Stimulated activated memory B cell treated with anti-CD40 and anti-IgM and Interleukin-4, amounts not matched to agents 10 μg/mL and 1 μg/mL and 100 μg/mL, for 72 hours (primary cell): ENCODE results near the gene ATP10B.
"Not testable (repeated sequence)": the region's sequence is repeated elsewhere in the genome, so short reads cannot be mapped to it uniquely, and the experiment has no call there.

Experiments used
- ATAC-seq: fragments of 150-1000 bp; cut with Tn5 transposase; 2 replicates; pipeline ENCODE4 v1.10.0; 2021
- H3K27ac Mint-ChIP-seq: one replicate; pipeline ENCODE4 v1.8.0; 2022; ENCODE audit warnings: mild to moderate bottlenecking, mixed read lengths
- H3K27me3 Mint-ChIP-seq: one replicate; pipeline ENCODE4 v1.8.0; 2022; ENCODE audit warnings: mixed read lengths
- H3K36me3 Mint-ChIP-seq: one replicate; pipeline ENCODE4 v1.8.0; 2022; ENCODE audit warnings: mixed read lengths
- H3K4me1 Mint-ChIP-seq: one replicate; pipeline ENCODE4 v1.8.0; 2022; ENCODE audit warnings: mixed read lengths
- H3K4me3 Mint-ChIP-seq: one replicate; pipeline ENCODE4 v1.8.0; 2022; ENCODE audit warnings: mild to moderate bottlenecking, moderate library complexity, mixed read lengths
- H3K9me3 Mint-ChIP-seq: one replicate; pipeline ENCODE4 v1.8.0; 2022; ENCODE audit warnings: mixed read lengths

The ATP10B gene

DNA sequence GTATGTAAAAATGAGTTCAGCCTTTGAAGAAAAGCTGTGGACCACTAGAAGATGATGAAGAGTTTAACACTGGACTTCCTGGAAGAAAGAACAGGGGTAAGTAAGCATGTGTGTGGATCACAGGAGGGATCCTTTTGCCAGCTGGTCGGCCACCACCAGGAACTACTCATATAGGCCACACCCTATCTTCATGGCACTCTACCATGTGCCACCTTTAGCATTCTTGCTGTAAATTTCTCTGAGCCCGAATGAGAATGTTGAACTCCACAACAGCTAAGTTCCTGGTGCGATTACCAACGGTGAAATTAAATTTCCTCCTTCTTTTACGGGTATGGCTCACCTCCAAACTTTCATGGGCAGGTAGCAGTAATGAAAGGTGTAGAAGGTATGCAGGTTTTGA is 102.3 kb downstream of the ATP10B start:
- no peaks in the 10 kb centered on the region for H3K36me3 Mint-ChIP-seq
- ATAC-seq: no peak
- H3K27ac Mint-ChIP-seq: no peak overlapping the region
- H3K27me3 Mint-ChIP-seq: peaks cover 15% of the 10 kb centered on the region
- H3K9me3 Mint-ChIP-seq: no peaks in the 10 kb centered on the region
- H3K4me1 Mint-ChIP-seq: no peaks in the 10 kb centered on the region
- no peak overlapping the region for H3K4me3 Mint-ChIP-seq

- H3K4me3 Mint-ChIP-seq: no peak overlapping the region
- H3K9me3 Mint-ChIP-seq: no peaks in the 10 kb centered on the region
- H3K27ac Mint-ChIP-seq: no peak overlapping the region
- no peaks in the 10 kb centered on the region for H3K36me3 Mint-ChIP-seq
- peaks cover 15% of the 10 kb centered on the region for H3K27me3 Mint-ChIP-seq
- H3K4me1 Mint-ChIP-seq: no peaks in the 10 kb centered on the region
- no peak for ATAC-seq
Measured at GRCh38 chr5:160749026-160749425, 103.0 kb downstream of the ATP10B start.

GRCh38 chr5:160747987-160748386 is 104.0 kb downstream of the ATP10B start:
- H3K27ac Mint-ChIP-seq: no peak overlapping the region
- no peak overlapping the region for H3K4me3 Mint-ChIP-seq
- H3K36me3 Mint-ChIP-seq: no peaks in the 10 kb centered on the region
- no peak for ATAC-seq
- H3K27me3 Mint-ChIP-seq: peaks cover 15% of the 10 kb centered on the region
- H3K4me1 Mint-ChIP-seq: no peaks in the 10 kb centered on the region
- H3K9me3 Mint-ChIP-seq: no peaks in the 10 kb centered on the region

- H3K27me3 Mint-ChIP-seq: peaks cover 15% of the 10 kb centered on the region
- H3K4me1 Mint-ChIP-seq: no peaks in the 10 kb centered on the region
- H3K4me3 Mint-ChIP-seq: no peak overlapping the region
- H3K36me3 Mint-ChIP-seq: no peaks in the 10 kb centered on the region
- no peak for ATAC-seq
- no peak overlapping the region for H3K27ac Mint-ChIP-seq
- no peaks in the 10 kb centered on the region for H3K9me3 Mint-ChIP-seq
Measured at GRCh38 chr5:160747559-160747958, 104.5 kb downstream of the ATP10B start.

DNA sequence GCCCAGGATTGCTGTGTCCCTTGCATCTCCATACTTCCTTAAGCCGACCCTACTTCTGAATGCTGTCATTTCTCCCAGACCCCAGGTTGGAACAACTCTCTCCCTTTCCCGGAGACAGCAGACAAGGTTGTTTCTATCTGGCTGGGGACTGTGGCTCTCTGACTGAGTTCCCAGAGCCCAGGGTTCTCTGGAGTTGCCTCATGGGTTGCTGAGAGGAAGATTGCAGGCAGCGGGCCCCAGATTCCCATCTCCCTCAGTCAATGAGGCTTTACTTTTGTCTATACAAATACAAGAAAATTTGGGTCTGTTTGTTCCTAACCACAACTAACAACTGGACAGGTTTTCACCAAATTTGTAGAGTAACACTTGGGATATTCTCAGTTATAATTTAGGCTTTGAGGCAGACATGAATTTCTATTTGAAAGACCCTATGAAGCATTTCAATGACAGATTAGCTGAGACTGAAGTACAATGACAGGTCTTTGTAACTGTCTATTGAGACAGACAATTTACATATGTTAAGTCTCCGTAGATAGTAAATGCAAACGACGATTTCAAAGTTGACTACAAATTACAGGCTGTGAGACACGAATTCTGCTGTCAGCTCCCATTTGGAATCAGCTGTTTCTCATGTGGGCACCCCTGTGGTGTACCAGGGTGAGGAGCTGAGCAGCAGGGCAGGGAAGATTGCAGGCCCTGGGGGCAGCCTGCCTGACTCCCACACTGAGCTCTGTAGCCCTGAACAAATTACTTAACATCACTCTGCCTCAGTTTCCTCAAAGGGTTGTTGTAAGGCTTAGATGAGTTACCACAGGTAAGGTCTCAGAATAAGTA is 107.5 kb downstream of the ATP10B start:
- H3K4me1 Mint-ChIP-seq: no peaks in the 10 kb centered on the region
- no peaks in the 10 kb centered on the region for H3K36me3 Mint-ChIP-seq
- no peak for ATAC-seq
- no peak overlapping the region for H3K27ac Mint-ChIP-seq
- H3K27me3 Mint-ChIP-seq: no peaks in the 10 kb centered on the region
- no peaks in the 10 kb centered on the region for H3K9me3 Mint-ChIP-seq
- H3K4me3 Mint-ChIP-seq: no peak overlapping the region

- ATAC-seq: peak; percentile 42
- no peaks in the 10 kb centered on the region for H3K36me3 Mint-ChIP-seq
- H3K27me3 Mint-ChIP-seq: no peaks in the 10 kb centered on the region
- H3K4me3 Mint-ChIP-seq: no peak overlapping the region
- H3K27ac Mint-ChIP-seq: no peak overlapping the region
- no peaks in the 10 kb centered on the region for H3K4me1 Mint-ChIP-seq
- no peaks in the 10 kb centered on the region for H3K9me3 Mint-ChIP-seq
Measured at GRCh38 chr5:160743027-160743426, 109.0 kb downstream of the ATP10B start.

DNA sequence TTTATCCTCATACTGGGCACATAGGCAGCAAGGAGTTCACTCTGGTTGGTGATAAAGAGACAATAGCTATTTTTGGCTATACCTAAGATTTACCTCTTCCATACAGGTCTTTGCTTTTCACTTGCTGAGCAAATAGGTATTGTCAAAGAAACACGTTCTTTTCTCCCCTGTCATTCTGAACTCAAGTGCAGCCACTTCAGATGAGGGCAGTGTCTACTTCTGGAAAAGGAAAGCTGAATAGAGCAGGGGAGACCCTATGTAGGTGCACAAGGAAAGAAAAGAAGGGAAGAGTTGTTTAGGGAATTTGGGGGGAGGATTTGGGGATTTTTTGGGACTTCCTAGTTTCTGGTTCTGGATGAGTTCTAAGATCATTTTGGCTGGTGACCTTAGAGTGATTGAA is 109.6 kb downstream of the ATP10B start:
- Mint-ChIP-seq H3K27ac (no peak overlapping the region), H3K9me3 (no peaks in the 10 kb centered on the region), H3K4me1 (no peaks in the 10 kb centered on the region), H3K27me3 (peaks cover under 1% of the 10 kb centered on the region), H3K36me3 (no peaks in the 10 kb centered on the region), H3K4me3 (no peak overlapping the region)
- no peak for ATAC-seq

- ATAC-seq: no peak
- Mint-ChIP-seq H3K27me3 (peaks cover 9% of the 10 kb centered on the region), H3K27ac (no peak overlapping the region), H3K36me3 (no peaks in the 10 kb centered on the region), H3K9me3 (peaks cover 3% of the 10 kb centered on the region), H3K4me3 (no peak overlapping the region), H3K4me1 (no peaks in the 10 kb centered on the region)
Measured at GRCh38 chr5:160727296-160727997, 124.6 kb downstream of the ATP10B start.

DNA sequence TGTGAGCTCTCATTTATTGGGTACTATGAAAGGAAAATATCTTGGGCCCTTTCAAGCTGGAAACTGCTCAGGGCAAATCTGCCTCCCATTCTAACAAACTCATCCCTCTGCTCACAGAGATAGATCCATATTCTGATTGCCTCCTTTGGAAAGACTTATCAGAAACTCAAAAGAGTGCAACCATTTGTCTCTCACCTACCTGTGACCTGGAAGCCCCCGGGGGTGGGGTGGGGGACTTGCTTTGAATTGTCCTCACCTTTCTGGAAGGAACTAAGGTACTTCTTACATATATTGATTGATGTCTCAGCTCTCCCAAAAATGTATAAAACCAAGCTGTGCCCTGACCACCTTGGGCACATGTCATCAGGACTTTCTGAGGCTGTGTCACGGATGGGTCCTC is 125.3 kb downstream of the ATP10B start:
- ATAC-seq: no peak
- peaks cover 3% of the 10 kb centered on the region for H3K9me3 Mint-ChIP-seq
- no peak overlapping the region for H3K27ac Mint-ChIP-seq
- no peaks in the 10 kb centered on the region for H3K4me1 Mint-ChIP-seq
- no peaks in the 10 kb centered on the region for H3K36me3 Mint-ChIP-seq
- H3K4me3 Mint-ChIP-seq: no peak overlapping the region
- H3K27me3 Mint-ChIP-seq: peaks cover 9% of the 10 kb centered on the region

DNA sequence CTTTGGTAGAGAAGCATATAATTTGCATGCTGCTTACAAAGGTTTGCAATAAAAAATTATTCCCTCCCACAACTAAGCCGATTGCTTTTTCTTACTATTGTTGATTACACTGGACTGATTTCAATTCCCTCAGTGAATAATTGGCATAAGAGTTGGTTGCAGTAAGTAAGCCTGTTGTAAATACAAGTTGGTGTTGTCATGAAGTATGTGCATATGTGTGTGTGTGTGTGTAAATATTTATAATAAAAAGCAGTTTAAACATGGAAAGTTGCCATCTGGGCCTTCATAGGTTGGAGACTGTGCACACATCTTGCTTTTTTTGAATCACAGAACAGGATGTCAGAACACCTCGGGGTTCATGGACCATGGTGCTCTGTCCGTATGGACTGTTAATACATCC is 131.2 kb downstream of the ATP10B start:
- H3K36me3 Mint-ChIP-seq: no peaks in the 10 kb centered on the region
- no peak overlapping the region for H3K27ac Mint-ChIP-seq
- H3K4me3 Mint-ChIP-seq: no peak overlapping the region
- no peaks in the 10 kb centered on the region for H3K9me3 Mint-ChIP-seq
- no peaks in the 10 kb centered on the region for H3K27me3 Mint-ChIP-seq
- ATAC-seq: no peak
- H3K4me1 Mint-ChIP-seq: no peaks in the 10 kb centered on the region

- H3K27ac Mint-ChIP-seq: not testable (repeated sequence)
Measured at GRCh38 chr5:160715508-160715907, 136.5 kb downstream of the ATP10B start.

DNA sequence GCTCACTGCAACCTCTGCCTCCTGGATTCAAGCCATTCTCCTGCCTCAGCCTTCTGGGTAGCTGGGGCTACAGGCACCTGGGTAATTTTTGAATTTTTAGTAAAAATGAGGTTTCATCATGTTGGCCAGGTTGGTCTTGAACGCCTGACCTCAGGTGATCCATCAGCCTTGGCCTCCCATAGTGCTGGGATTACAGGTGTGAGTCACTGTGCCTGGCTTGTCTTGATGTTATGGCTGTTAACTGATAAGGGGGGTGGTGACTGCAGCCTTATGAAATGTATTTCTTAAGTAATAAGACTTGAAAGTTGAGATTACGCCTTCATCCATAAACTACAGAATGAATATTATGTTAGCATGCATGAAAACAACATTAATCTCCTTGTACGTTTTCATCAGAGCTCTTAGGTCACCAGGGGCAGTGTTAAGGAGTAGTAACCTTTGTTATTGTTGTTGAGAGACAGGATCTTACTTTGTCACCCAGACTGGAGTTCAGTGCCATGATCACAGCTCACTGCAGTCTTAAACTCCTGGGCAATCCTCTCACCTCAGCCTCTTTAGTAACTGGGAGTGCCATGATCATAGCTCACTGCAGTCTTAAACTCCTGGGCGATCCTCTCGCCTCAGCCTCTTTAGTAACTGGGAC is 148.3 kb downstream of the ATP10B start:
- Mint-ChIP-seq H3K4me3 (no peak overlapping the region), H3K27ac (no peak overlapping the region), H3K36me3 (no peaks in the 10 kb centered on the region), H3K9me3 (peaks cover 3% of the 10 kb centered on the region), H3K4me1 (no peaks in the 10 kb centered on the region), H3K27me3 (peaks cover 32% of the 10 kb centered on the region)
- no peak for ATAC-seq

More at GRCh38 chr5:160715508-160715907, 136.5 kb downstream of the ATP10B start:
- not testable (repeated sequence) for H3K4me1 Mint-ChIP-seq, H3K9me3 Mint-ChIP-seq, H3K36me3 Mint-ChIP-seq, H3K4me3 Mint-ChIP-seq, H3K27me3 Mint-ChIP-seq, ATAC-seq

- H3K4me3 Mint-ChIP-seq: no peak overlapping the region
- ATAC-seq: peak; percentile 55
- H3K9me3 Mint-ChIP-seq: peaks cover 3% of the 10 kb centered on the region
- no peaks in the 10 kb centered on the region for H3K36me3 Mint-ChIP-seq
- no peaks in the 10 kb centered on the region for H3K4me1 Mint-ChIP-seq
- peaks cover 27% of the 10 kb centered on the region for H3K27me3 Mint-ChIP-seq
- no peak overlapping the region for H3K27ac Mint-ChIP-seq
Measured at GRCh38 chr5:160702934-160703333, 149.1 kb downstream of the ATP10B start.

- Mint-ChIP-seq H3K4me3 (no peak overlapping the region), H3K27ac (no peak overlapping the region), H3K4me1 (no peaks in the 10 kb centered on the region), H3K36me3 (no peaks in the 10 kb centered on the region), H3K9me3 (peaks cover 3% of the 10 kb centered on the region), H3K27me3 (peaks cover 27% of the 10 kb centered on the region)
- ATAC-seq: no peak
Measured at GRCh38 chr5:160702311-160702803, 149.7 kb downstream of the ATP10B start.

- H3K4me3 Mint-ChIP-seq: no peak overlapping the region
- peaks cover 3% of the 10 kb centered on the region for H3K9me3 Mint-ChIP-seq
- H3K36me3 Mint-ChIP-seq: no peaks in the 10 kb centered on the region
- H3K4me1 Mint-ChIP-seq: no peaks in the 10 kb centered on the region
- peak; percentile 44 for ATAC-seq
- no peak overlapping the region for H3K27ac Mint-ChIP-seq
- H3K27me3 Mint-ChIP-seq: peaks cover 27% of the 10 kb centered on the region
Measured at GRCh38 chr5:160701403-160701802, 150.6 kb downstream of the ATP10B start.
